ENCODE data around the gene INPPL1.

GRCh38 chr11:72188267-72188666, 36.3 kb upstream of the INPPL1 start:
- TF ChIP-seq FOXK2 (IDR thresholded peaks at IDR 0.05) (no peak), POLR2AphosphoS5 (IDR thresholded peaks at IDR 0.05; ENCODE audit: low read length) (no peak), CREB1 (IDR thresholded peaks at IDR 0.05; ENCODE audit: low read depth) (no peak), TCF7 (IDR thresholded peaks at IDR 0.05; ENCODE audit: borderline replicate concordance) (no peak), EZH2 (IDR thresholded peaks at IDR 0.05; ENCODE audit: borderline replicate concordance, control insufficient read depth, low read depth, low read length) (no peak), POLR2A (IDR thresholded peaks at IDR 0.05; ENCODE audit: low read depth, low read length) (no peak), MEF2B (IDR thresholded peaks at IDR 0.05; ENCODE audit: partially characterized antibody, poor library complexity, severe bottlenecking) (no peak), CTCF (IDR thresholded peaks at IDR 0.05 in 2 of 3, conservative IDR thresholded peaks at IDR 0.05 in 1 of 3; ENCODE audit: control insufficient read depth in 2 of 3, extremely low read depth in 1 of 3, insufficient read depth in 1 of 3, low read depth in 3 of 3, low read length in 3 of 3) (no peak), CEBPB (IDR thresholded peaks at IDR 0.05; ENCODE audit: borderline replicate concordance in 1 of 2, low read depth in 2 of 2, low read length in 2 of 2) (no peak), TAF1 (IDR thresholded peaks at IDR 0.05; ENCODE audit: borderline replicate concordance, low read depth, low read length) (no peak), MYC (IDR thresholded peaks at IDR 0.05; ENCODE audit: insufficient read depth, insufficient read length, insufficient replicate concordance, low read length, severe bottlenecking) (no peak), SIX5 (IDR thresholded peaks at IDR 0.05; ENCODE audit: low read depth, low read length, severe bottlenecking) (no peak), BHLHE40 (IDR thresholded peaks at IDR 0.05; ENCODE audit: borderline replicate concordance in 1 of 2, low read depth in 2 of 2, low read length in 1 of 2) (no peak), TARDBP (IDR thresholded peaks at IDR 0.05; ENCODE audit: borderline replicate concordance) (no peak)
